NCI-H1930 (cell line): ENCODE data around the gene SPATS1.

Experiments used
- DNase-seq, 2 experiments: peaks; one replicate each; lab custom pipeline; 2025; lab: John Stamatoyannopoulos, UW

SPATS1 gene

GRCh38 chr6:44388887-44389286 is 46.4 kb downstream of the SPATS1 start:
- DNase-seq: no peak

GRCh38 chr6:44390158-44390683 is 47.8 kb downstream of the SPATS1 start:
- no peak for DNase-seq
